ENCODE measurements around the gene RNF213.

DNA sequence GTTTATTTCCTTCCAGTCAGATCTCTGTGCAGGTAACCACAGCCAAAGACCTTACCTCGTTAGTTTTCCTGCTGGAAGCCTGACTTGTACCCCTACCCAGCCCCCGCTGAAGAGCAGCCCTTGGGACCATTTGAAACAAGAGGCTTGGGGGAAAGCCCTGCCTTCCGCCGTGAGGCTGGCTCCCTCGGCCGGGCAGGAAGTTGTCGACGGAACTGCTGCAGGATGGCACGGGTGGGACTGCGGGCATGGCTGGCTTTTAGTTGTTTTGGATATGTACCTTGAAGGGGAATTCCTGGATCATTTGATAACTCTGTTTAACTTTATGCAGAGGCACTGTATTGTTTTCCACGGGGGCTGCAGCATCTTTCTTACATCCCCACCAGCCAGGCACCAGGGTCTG lies 105.3 kb downstream of the RNF213 start:
- no peak for TF ChIP-seq POLR2AphosphoS5 (IDR thresholded peaks at IDR 0.05; ENCODE audit: low read length)
- no peak for TF ChIP-seq POLR2A (IDR thresholded peaks at IDR 0.05; ENCODE audit: low read depth, low read length)
- TF ChIP-seq, protein P1, sequence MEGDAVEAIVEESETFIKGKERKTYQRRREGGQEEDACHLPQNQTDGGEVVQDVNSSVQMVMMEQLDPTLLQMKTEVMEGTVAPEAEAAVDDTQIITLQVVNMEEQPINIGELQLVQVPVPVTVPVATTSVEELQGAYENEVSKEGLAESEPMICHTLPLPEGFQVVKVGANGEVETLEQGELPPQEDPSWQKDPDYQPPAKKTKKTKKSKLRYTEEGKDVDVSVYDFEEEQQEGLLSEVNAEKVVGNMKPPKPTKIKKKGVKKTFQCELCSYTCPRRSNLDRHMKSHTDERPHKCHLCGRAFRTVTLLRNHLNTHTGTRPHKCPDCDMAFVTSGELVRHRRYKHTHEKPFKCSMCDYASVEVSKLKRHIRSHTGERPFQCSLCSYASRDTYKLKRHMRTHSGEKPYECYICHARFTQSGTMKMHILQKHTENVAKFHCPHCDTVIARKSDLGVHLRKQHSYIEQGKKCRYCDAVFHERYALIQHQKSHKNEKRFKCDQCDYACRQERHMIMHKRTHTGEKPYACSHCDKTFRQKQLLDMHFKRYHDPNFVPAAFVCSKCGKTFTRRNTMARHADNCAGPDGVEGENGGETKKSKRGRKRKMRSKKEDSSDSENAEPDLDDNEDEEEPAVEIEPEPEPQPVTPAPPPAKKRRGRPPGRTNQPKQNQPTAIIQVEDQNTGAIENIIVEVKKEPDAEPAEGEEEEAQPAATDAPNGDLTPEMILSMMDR (IDR thresholded peaks at IDR 0.05 in 2 of 3, conservative IDR thresholded peaks at IDR 0.05 in 1 of 3; ENCODE audit: control insufficient read depth in 2 of 3, extremely low read depth in 1 of 3, insufficient read depth in 1 of 3, low read depth in 3 of 3, low read length in 3 of 3), result no peak
- TF ChIP-seq NR2C2 (IDR thresholded peaks at IDR 0.05; ENCODE audit: borderline replicate concordance, control insufficient read depth, insufficient read length, low read depth), result no peak
- no peak for TF ChIP-seq ZNF24 (IDR thresholded peaks at IDR 0.05)
- TF ChIP-seq, protein P2, sequence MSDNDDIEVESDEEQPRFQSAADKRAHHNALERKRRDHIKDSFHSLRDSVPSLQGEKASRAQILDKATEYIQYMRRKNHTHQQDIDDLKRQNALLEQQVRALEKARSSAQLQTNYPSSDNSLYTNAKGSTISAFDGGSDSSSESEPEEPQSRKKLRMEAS (IDR thresholded peaks at IDR 0.05; ENCODE audit: low read depth, low read length), result no peak
- no peak for TF ChIP-seq ESRRA (IDR thresholded peaks at IDR 0.05; ENCODE audit: low read length)

Data from GM12878 (cell line).